ENCODE results near the gene EFHC1. TPM values are rescaled to one million over a fixed set of nuclear protein-coding genes. Genes with fewer than 3 reads are reported as not detected.

Gene EFHC1
- total and polyA plus RNA-seq, 2 of the 13 experiments (the other 11 are each of a cell fraction or from before 2014, with no cell fraction given): 23.4 to 29.5 TPM

DNA sequence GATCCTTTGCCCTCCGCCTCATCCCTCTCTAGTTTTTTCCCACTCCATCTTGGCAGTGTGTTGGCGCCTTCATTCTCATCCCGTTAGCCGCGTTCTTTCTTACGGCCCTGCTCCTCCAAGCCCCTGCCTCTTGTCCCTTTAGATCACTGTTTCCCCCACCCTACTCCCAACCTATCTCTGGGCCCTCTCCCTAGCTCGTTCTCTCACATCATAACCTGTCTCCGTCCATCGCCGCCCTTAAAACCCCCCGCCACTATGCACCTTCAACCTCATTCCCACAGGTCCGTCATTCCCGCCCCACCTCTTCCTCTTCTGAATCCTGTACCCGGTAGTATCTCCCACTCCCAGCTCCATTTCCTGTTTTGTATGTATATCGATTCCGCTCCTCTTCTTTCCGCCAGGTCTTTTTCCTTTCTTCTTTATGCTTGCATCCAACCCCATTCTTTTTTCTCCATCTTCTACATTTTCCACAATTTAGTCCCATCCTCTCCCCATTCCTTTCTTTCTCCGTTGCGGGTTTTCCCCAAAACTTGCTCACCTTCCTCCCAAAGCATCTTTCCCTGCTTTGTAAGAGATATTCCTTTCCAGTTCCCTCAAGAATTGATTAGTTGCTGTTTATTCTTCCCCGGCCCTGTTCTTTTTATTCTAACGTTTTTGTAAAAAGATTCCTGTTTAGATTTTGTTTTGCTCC is 671 bp downstream of the EFHC1 start (continued):
- 0 out of 2 replicates have a peak, but pooled peaks have one; percentile 81 for TF ChIP-seq ZBTB42 (CRISPR knock-in tag; IDR thresholded peaks at IDR 0.05)
- no peak for TF ChIP-seq AGO1 (IDR thresholded peaks at IDR 0.05; ENCODE audit: low read depth, low read length, poor library complexity, severe bottlenecking)
- TF ChIP-seq, protein P1, sequence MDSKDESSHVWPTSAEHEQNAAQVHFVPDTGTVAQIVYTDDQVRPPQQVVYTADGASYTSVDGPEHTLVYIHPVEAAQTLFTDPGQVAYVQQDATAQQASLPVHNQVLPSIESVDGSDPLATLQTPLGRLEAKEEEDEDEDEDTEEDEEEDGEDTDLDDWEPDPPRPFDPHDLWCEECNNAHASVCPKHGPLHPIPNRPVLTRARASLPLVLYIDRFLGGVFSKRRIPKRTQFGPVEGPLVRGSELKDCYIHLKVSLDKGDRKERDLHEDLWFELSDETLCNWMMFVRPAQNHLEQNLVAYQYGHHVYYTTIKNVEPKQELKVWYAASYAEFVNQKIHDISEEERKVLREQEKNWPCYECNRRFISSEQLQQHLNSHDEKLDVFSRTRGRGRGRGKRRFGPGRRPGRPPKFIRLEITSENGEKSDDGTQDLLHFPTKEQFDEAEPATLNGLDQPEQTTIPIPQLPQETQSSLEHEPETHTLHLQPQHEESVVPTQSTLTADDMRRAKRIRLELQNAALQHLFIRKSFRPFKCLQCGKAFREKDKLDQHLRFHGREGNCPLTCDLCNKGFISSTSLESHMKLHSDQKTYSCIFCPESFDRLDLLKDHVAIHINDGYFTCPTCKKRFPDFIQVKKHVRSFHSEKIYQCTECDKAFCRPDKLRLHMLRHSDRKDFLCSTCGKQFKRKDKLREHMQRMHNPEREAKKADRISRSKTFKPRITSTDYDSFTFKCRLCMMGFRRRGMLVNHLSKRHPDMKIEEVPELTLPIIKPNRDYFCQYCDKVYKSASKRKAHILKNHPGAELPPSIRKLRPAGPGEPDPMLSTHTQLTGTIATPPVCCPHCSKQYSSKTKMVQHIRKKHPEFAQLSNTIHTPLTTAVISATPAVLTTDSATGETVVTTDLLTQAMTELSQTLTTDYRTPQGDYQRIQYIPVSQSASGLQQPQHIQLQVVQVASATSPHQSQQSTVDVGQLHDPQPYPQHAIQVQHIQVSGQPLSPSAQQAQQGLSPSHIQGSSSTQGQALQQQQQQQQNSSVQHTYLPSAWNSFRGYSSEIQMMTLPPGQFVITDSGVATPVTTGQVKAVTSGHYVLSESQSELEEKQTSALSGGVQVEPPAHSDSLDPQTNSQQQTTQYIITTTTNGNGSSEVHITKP (CRISPR knock-in tag; IDR thresholded peaks at IDR 0.05; ENCODE audit: low read depth): 0 out of 2 replicates have a peak, but pooled peaks have one; percentile 46
- TF ChIP-seq FOXK2 (IDR thresholded peaks at IDR 0.05): peak; percentile 66; the same call in 1 of the 2 replicates
- TF ChIP-seq, protein P2, sequence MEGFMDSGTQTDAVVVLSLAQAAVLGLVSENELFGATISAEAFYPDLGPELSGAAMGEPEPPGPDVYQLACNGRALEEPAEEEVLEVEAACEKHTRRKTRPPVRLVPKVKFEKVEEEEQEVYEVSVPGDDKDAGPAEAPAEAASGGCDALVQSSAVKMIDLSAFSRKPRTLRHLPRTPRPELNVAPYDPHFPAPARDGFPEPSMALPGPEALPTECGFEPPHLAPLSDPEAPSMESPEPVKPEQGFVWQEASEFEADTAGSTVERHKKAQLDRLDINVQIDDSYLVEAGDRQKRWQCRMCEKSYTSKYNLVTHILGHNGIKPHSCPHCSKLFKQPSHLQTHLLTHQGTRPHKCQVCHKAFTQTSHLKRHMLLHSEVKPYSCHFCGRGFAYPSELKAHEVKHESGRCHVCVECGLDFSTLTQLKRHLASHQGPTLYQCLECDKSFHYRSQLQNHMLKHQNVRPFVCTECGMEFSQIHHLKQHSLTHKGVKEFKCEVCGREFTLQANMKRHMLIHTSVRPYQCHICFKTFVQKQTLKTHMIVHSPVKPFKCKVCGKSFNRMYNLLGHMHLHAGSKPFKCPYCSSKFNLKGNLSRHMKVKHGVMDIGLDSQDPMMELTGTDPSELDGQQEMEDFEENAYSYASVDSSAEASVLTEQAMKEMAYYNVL (CRISPR knock-in tag; IDR thresholded peaks at IDR 0.05; ENCODE audit: borderline replicate concordance): peak; percentile 78; the same call in 1 of the 2 replicates
- peak; percentile 27; the same call in 1 of the 2 replicates for TF ChIP-seq ZSCAN25 (CRISPR knock-in tag; IDR thresholded peaks at IDR 0.05)
- TF ChIP-seq, protein P3, sequence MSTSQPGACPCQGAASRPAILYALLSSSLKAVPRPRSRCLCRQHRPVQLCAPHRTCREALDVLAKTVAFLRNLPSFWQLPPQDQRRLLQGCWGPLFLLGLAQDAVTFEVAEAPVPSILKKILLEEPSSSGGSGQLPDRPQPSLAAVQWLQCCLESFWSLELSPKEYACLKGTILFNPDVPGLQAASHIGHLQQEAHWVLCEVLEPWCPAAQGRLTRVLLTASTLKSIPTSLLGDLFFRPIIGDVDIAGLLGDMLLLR (CRISPR knock-in tag; IDR thresholded peaks at IDR 0.05): no peak
- TF ChIP-seq, protein P4, sequence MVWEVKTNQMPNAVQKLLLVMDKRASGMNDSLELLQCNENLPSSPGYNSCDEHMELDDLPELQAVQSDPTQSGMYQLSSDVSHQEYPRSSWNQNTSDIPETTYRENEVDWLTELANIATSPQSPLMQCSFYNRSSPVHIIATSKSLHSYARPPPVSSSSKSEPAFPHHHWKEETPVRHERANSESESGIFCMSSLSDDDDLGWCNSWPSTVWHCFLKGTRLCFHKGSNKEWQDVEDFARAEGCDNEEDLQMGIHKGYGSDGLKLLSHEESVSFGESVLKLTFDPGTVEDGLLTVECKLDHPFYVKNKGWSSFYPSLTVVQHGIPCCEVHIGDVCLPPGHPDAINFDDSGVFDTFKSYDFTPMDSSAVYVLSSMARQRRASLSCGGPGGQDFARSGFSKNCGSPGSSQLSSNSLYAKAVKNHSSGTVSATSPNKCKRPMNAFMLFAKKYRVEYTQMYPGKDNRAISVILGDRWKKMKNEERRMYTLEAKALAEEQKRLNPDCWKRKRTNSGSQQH (CRISPR knock-in tag; IDR thresholded peaks at IDR 0.05; ENCODE audit: low read depth): 0 out of 2 replicates have a peak, but pooled peaks have one; percentile 11
- TF ChIP-seq HNF4A (CRISPR knock-in tag; IDR thresholded peaks at IDR 0.05): peak; percentile 44; the same call in 1 of the 2 replicates
- no peak for TF ChIP-seq ZSCAN30 (CRISPR knock-in tag; IDR thresholded peaks at IDR 0.05)
- TF ChIP-seq, protein P5, sequence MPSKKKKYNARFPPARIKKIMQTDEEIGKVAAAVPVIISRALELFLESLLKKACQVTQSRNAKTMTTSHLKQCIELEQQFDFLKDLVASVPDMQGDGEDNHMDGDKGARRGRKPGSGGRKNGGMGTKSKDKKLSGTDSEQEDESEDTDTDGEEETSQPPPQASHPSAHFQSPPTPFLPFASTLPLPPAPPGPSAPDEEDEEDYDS (CRISPR knock-in tag; IDR thresholded peaks at IDR 0.05): peak; percentile 57
- TF ChIP-seq RCOR2 (CRISPR knock-in tag; IDR thresholded peaks at IDR 0.05): no peak
- TF ChIP-seq ZNF703 (CRISPR knock-in tag; IDR thresholded peaks at IDR 0.05; ENCODE audit: borderline replicate concordance): no peak
- TF ChIP-seq ZNF337 (CRISPR knock-in tag; IDR thresholded peaks at IDR 0.05; ENCODE audit: borderline replicate concordance, low read depth): peak; percentile 76; the same call in 1 of the 2 replicates
- TF ChIP-seq HES4 (CRISPR knock-in tag; IDR thresholded peaks at IDR 0.05; ENCODE audit: borderline replicate concordance): 0 out of 2 replicates have a peak, but pooled peaks have one; percentile 12
- no peak for TF ChIP-seq ZNF3 (CRISPR knock-in tag; IDR thresholded peaks at IDR 0.05)
- no peak; the same call in 1 of the 2 replicates for TF ChIP-seq NR2C2 (CRISPR knock-in tag; IDR thresholded peaks at IDR 0.05; ENCODE audit: borderline replicate concordance)
- TF ChIP-seq ZNF124 (CRISPR knock-in tag; IDR thresholded peaks at IDR 0.05): 0 out of 2 replicates have a peak, but pooled peaks have one; percentile 31
- TF ChIP-seq, protein P6, sequence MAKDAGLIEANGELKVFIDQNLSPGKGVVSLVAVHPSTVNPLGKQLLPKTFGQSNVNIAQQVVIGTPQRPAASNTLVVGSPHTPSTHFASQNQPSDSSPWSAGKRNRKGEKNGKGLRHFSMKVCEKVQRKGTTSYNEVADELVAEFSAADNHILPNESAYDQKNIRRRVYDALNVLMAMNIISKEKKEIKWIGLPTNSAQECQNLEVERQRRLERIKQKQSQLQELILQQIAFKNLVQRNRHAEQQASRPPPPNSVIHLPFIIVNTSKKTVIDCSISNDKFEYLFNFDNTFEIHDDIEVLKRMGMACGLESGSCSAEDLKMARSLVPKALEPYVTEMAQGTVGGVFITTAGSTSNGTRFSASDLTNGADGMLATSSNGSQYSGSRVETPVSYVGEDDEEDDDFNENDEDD (CRISPR knock-in tag; IDR thresholded peaks at IDR 0.05; ENCODE audit: borderline replicate concordance): 0 out of 2 replicates have a peak, but pooled peaks have one; percentile 25
